ENCODE data around the gene GRAP. TPM values are rescaled to one million over a fixed set of nuclear protein-coding genes. Genes with fewer than 3 reads are reported as not detected.
A peak's percentile ranks its signal among the peaks of the same experiment; 100 is the strongest.

Gene GRAP
- total and polyA plus RNA-seq, 10 donors, result 36.2 to 114 (median 47.4) TPM

DNA sequence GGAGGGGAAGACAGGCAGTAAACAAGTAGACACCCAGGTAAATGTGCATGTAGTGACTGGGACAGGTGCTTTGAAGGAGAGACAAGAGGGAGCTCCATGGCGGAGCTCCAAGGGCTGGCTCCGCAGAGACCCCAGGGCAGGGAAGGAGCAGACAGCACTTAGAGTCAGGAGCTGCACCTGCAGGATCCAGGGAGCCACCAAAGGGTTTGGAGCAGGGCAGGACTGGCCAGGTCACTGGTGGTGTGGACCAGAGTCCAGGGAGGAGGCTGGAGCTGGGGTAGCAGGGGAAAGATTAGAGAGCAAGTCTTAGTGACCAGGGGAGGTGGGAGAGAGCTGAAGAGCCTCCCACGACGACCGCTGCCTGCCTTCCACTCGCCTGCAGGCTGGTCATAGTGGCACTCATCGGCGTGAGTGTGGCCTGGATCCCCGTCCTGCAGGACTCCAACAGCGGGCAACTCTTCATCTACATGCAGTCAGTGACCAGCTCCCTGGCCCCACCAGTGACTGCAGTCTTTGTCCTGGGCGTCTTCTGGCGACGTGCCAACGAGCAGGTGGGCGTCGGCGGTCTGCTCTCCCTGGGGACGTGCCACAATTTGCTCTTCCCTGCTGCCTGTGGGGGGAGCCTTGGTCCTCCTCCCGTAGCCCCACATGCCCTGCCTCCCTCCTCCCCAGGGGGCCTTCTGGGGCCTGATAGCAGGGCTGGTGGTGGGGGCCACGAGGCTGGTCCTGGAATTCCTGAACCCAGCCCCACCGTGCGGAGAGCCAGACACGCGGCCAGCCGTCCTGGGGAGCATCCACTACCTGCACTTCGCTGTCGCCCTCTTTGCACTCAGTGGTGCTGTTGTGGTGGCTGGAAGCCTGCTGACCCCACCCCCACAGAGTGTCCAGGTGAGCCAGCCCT is 27.5 kb downstream of the GRAP start:
- H3K36me3 ChIP-seq, result peaks cover 0 to 42% (median 26%) of the 10 kb centered on the region in 6 donors
- WGBS, 5 donors, result 69 to 87% (median 78%) methylated on average over 19 to 27 of the region's 27 CpGs
- DNase-seq, result peak; percentile 75
- no peak overlapping the region for H3K27ac ChIP-seq
- peak; percentile 73 to 86 (median 76) for TF ChIP-seq POLR2AphosphoS5 (IDR thresholded peaks at IDR 0.05)
- no peak for TF ChIP-seq POLR2A (IDR thresholded peaks at IDR 0.05)
- no peaks in the 10 kb centered on the region for H3K9me3 ChIP-seq
- H3K4me3 ChIP-seq, result no peak overlapping the region
- peaks cover 0 to 16% (median 0%) of the 10 kb centered on the region in 7 donors for H3K27me3 ChIP-seq (replicated peaks in 1 of 7)
- intact Hi-C loops (cut with DNase I; ENCODE audit: low total_unique reads), result loop anchor here (10.0 kb wide), 1 partner anchor 74 kb away; no protein-coding TSS in a partner anchor
- peaks cover 0 to 7% (median 0%) of the 10 kb centered on the region in 6 donors for H3K4me1 ChIP-seq

DNA sequence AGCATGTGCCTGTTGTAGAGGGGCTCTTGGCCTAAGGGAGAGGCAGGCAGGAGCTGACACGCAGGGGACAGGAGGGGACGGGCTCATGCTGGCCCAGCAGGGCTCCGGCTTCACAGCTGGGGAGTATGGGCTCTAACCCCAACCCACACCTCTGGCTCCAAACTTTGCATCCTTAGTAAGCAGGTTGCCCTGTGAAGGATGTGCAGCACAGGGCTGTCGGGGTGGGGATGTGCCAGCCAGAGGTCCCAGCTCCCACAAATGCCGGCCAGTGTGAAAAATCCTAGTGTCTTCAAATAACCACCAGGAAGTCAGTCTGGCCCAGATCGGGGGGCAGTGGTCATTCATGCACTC is 28.2 kb downstream of the GRAP start:
- no peak for DNase-seq
- no peaks in the 10 kb centered on the region for H3K4me1 ChIP-seq
- peaks cover 0 to 16% (median 0%) of the 10 kb centered on the region in 7 donors for H3K27me3 ChIP-seq (replicated peaks in 1 of 7)
- H3K9me3 ChIP-seq, result no peaks in the 10 kb centered on the region
- no peak overlapping the region for H3K27ac ChIP-seq
- no peak overlapping the region for H3K4me3 ChIP-seq
- peaks cover 0 to 35% (median 19%) of the 10 kb centered on the region in 6 donors for H3K36me3 ChIP-seq
- 74 to 84% (median 78%) methylated on average over 5 to 6 of the region's 6 CpGs for WGBS, 5 donors
- TF ChIP-seq POLR2AphosphoS5 (IDR thresholded peaks at IDR 0.05) (peak in 2 of 3 donors; percentile 43 to 47), POLR2A (IDR thresholded peaks at IDR 0.05) (no peak)
- intact Hi-C loops (cut with DNase I; ENCODE audit: low total_unique reads), result loop anchor here (10.0 kb wide), 1 partner anchor 74 kb away; no protein-coding TSS in a partner anchor

DNA sequence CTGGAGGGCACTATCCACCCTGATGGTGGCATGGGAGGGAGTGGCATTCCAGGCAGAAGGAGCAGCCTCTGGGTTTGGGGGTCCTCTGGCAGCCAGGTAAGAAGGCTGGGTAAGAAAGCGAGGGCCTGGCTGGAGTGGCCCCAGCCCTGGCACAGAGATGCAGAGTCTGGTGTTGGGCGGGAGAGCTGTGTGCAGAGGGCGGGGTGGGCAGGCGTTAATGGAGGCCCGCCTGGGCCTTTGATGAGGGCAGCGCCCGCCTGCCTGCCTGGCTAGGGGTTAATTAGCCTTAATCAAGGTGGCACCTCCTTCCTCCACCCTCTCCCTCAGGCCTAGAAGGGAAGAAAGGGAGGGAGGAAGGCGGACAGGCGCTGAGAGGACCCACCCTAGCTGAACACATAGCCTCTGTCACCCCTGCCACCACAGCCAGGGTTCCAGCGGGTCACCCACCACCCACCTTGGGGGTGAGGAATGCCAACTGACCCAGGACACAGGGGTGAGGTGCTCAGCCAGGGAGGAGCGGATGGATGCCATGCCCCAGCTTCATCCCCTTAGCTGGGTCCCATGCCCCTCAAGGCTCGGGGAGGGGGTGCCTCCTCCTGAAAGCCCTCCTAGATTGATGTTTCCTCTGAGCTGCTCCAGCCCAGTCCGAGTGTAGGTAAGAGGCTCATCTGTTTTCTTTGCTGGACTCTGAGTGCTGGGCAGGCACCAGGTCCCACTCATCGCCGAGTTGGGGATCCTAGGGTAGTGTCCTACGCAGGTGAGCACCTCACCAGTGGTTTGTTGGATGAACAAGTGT is 28.8 kb downstream of the GRAP start:
- TF ChIP-seq, protein P1, sequence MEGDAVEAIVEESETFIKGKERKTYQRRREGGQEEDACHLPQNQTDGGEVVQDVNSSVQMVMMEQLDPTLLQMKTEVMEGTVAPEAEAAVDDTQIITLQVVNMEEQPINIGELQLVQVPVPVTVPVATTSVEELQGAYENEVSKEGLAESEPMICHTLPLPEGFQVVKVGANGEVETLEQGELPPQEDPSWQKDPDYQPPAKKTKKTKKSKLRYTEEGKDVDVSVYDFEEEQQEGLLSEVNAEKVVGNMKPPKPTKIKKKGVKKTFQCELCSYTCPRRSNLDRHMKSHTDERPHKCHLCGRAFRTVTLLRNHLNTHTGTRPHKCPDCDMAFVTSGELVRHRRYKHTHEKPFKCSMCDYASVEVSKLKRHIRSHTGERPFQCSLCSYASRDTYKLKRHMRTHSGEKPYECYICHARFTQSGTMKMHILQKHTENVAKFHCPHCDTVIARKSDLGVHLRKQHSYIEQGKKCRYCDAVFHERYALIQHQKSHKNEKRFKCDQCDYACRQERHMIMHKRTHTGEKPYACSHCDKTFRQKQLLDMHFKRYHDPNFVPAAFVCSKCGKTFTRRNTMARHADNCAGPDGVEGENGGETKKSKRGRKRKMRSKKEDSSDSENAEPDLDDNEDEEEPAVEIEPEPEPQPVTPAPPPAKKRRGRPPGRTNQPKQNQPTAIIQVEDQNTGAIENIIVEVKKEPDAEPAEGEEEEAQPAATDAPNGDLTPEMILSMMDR (IDR thresholded peaks at IDR 0.05 in 8 of 11, conservative IDR thresholded peaks at IDR 0.05 in 3 of 11), result no peak
- TF ChIP-seq POLR2AphosphoS5 (IDR thresholded peaks at IDR 0.05), result peak; percentile 23 to 75 (median 61)
- TF ChIP-seq POLR2A (IDR thresholded peaks at IDR 0.05), result no peak
- Histone ChIP-seq H3K4me1 (no peaks in the 10 kb centered on the region), H3K27me3 (replicated peaks in 1 of 7) (peaks cover 0 to 16% (median 0%) of the 10 kb centered on the region in 7 donors), H3K36me3 (peaks cover 0 to 29% (median 16%) of the 10 kb centered on the region in 6 donors), H3K4me3 (no peak overlapping the region), H3K9me3 (no peaks in the 10 kb centered on the region), H3K27ac (no peak overlapping the region)
- peak; percentile 63 for DNase-seq
- intact Hi-C loops (cut with DNase I; ENCODE audit: low total_unique reads), result loop anchor here (10.0 kb wide), 1 partner anchor 73 kb away; no protein-coding TSS in a partner anchor
- WGBS, 5 donors, result 74 to 88% (median 78%) methylated on average over 11 to 16 of the region's 16 CpGs

DNA sequence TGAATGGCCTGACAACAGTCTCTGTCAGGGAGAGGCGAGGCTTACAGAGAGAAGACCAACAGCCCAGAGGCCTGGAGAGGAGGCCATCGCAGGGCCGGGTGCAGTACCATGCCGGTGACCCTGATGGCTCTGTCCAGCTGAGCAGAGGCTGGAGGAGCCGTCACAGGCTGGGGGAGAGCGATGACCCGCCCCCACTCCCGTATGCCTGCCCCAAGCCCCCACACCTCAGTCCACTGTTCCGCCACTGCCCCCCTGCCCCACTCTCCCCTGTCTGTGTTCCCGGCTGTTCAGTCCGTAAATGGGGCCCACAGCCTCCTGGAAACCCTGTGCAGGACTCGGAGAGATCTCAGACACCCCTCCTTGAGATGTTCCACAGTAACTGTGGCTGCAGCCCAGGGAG is 29.4 kb downstream of the GRAP start:
- H3K4me1 ChIP-seq, result no peaks in the 10 kb centered on the region
- peaks cover 0 to 23% (median 15%) of the 10 kb centered on the region in 6 donors for H3K36me3 ChIP-seq
- H3K9me3 ChIP-seq, result no peaks in the 10 kb centered on the region
- WGBS, 5 donors, result 66 to 86% (median 80%) methylated on average over 9 to 12 of the region's 12 CpGs
- peaks cover 0 to 16% (median 0%) of the 10 kb centered on the region in 7 donors for H3K27me3 ChIP-seq (replicated peaks in 1 of 7)
- TF ChIP-seq POLR2AphosphoS5 (IDR thresholded peaks at IDR 0.05), result no peak
- TF ChIP-seq, protein P1 (IDR thresholded peaks at IDR 0.05 in 8 of 11, conservative IDR thresholded peaks at IDR 0.05 in 3 of 11), result no peak
- TF ChIP-seq POLR2A (IDR thresholded peaks at IDR 0.05), result no peak
- intact Hi-C loops (cut with DNase I; ENCODE audit: low total_unique reads), result loop anchor here (10.0 kb wide), 1 partner anchor 73 kb away; no protein-coding TSS in a partner anchor
- peak; percentile 62 for DNase-seq
- H3K27ac ChIP-seq, result no peak overlapping the region
- H3K4me3 ChIP-seq, result no peak overlapping the region
